ENCODE data around the gene LRMDA.

LRMDA gene

DNA sequence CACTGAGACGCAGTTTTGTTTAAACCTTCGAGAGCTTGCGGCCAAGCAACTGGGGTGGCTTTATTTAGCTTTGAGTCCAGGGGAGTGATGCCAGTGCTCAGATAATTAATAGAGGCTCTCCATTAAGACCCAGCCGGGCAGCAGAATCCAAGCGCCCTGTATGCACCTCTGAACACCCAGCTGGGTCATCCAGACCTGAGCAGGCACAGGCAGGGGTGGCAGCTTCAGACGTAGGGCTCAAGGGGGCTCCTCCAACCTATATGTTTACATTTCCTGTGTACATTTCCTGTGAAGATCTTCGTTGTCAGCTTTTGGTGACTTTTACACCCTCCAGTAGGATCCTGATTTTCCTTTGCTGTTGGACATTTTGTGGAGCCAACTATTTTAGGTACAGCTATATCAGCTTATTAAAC, 719.5 kb downstream of the LRMDA start:
- DNase-seq: no peak

DNA sequence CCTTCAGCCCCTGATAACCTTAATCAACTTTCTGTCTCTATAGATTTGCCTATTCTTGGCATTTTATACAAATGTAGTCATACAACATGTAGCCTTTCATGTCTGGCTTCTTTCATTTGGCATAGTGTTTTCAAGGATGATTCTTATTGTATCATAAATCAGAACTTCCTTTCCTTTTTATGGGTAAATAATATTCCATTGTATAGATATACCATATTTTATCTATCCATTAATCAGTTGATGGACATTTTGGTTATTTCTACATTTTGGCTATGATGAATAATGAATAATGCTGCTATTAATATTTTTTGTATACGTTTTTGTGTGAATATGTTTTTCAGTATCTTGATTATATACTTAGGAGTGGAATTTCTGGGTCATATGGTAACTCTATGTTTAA, 720.8 kb downstream of the LRMDA start:
- no peak for DNase-seq

DNA sequence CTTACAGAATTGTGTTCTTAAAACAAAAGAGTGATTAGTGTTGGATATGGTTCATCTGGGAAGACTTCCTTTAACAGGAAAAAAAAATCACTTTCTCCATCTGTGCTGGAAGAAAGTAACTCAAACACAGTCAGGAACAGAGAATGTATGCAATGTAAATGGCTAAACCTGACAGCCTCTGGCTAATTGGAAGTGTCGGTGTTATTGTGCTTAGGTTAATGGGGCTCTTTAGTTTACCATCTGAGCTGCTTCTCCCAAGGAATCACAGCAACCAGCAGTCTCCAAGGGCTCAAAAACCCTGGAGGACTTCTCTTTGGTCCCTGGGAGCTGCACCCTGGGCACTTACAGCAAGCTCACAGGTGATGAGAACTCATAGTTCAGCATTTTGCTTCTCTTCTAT, 724.5 kb downstream of the LRMDA start:
- DNase-seq: no peak

DNA sequence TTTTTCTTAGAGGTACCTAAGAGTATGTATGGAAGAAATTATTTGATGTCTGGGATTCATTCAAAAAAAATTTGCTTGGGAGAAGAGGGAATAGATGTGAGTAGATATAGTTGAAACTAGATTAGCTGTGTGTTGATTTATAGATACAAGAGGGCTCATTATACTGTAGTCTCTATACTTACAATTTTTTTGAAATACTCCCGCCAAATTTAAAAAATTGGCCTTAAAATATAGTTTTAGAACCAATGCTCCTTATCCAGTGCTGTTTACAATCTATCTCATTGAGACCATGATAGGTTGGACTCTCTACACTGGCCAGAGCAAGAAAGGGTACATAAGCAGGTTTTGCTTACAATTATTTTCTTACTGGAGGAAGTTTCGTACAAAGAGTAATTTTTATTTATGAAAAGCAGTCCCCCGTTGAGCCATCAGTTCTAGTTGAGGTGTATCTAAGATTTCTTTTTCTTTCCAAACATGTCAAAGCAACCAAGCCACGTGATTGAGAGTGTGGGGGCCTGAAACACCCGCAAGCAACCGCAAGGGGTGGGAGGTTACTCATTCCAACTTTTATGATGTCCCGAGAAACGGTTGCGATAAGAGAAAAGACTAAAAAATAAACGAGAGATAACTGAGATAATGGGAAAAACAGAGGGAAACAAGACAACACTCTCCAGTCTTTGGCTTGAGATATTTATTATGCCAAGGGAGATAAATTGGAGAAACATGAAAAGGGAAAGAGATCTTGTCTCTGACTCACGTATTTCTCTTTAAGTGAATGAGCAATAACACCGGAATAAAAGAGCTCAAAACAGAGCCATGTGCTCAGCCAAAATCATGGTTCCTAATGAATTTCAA, 729.2 kb downstream of the LRMDA start:
- DNase-seq: no peak

DNA sequence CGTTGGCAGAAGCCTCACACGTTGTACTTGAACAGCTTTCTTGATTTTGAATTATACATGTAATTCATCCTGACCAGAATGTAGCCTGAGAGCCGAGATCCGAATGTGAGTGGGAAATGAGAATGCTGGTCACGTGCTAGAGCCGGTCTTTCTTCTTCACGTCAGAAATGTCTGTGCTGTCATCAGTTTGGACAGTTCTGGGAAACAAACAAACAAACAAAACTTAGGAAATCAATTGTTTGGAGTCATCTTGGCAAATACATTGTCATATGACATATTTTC, 729.8 kb downstream of the LRMDA start:
- DNase-seq: no peak

DNA sequence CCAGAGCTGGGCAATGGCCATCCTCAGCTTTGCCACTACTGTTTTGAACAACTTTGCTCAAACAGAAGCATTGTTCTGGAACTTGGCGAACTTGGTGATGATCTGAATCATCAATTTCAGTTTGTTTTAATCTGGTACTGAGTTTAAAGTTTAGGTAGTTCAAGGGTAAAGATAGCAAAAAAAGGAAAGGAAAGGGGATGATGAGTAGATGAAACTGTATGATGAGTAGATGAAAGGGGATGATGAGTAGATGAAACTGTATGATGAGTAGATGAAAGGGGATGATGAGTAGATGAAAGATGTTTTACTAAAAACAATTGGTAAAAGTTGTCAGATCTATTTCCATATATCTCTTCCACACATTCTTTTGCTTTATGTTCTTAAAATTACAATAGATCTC, 737.0 kb downstream of the LRMDA start:
- no peak for DNase-seq

DNA sequence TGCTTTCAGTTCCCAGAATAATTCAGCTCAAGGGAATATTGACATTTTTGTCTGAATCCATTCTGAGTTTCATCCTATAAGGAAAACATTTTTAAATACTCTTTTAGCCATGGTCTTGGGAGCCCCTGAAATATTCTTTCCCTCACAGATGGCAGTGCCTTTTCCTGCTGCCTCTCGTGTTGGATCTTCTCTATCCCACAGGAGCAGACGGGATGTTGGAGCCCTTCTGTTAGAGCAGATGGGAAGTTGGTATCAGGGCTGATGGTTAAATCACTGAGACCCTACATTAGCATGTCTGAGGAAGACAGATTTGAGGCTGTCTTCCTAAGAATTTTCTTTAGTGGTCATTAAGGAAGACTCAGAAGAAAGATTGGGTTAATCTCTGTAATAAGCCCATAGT, 737.8 kb downstream of the LRMDA start:
- no peak for DNase-seq

DNA sequence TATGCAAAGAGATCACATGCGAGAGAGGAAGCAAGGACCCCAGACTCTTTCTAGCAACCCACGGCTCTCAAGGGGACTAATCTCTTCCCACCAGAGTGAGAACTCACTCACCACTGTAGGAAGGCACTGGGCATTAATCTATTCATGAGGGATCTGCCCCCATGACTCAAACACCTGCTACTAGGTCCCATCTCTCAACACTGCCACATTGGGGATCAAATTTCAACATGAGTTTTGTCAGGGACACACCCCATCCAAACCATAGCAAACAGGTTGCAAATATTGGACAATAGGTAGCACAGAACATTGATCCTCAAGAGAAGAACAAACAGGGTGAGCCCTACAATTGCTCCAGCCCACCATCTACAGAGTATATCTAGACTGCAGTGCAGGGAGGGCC, 740.6 kb downstream of the LRMDA start:
- no peak for DNase-seq

DNA sequence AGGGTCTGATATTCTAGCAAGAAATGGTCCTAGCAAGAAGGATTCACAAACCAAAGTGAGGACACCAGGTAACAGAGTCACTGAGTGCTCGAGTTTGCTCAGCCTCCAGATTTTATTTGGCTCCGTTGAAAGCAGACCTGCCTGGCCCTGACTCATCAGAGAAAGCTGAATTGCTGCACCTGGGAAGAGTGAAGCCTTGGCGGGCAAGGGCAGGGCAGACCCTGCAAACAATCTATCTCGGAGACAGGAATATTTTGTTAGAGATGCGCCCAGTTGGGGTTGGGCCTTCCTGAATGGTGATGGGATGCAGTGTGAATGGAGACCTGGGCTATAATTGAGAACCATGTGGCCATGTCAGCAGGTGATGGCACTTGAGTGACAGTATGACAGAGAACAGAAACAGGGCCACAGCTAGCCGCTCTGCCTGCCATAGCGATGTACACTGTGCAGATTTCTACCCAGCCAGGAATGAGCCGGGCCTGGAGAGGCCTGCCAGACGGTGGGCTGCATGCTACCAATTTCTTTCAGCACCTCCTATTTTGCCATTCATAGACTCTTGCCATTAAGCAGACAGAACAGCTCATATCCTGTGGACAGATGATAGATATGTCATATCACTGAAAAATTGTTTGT, 744.2 kb downstream of the LRMDA start:
- DNase-seq: no peak

DNA sequence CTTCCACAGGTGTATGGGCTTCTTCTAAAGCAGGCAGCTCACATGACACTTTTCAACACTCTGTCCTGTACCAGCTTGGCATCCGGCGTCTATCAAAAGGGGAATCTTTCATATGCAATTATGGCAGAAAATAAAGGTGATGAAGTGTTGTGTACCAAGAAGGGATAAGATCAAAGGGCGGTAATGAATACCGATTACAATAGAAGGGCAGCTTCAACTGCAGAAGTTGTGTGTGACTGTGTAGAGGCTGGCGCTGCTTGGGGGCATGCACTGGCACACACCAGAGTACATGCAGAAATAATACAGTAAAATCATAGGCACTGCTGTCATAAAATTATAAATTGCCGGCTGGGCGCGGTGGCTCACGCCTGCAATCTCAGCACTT, 744.7 kb downstream of the LRMDA start:
- no peak for DNase-seq

DNA sequence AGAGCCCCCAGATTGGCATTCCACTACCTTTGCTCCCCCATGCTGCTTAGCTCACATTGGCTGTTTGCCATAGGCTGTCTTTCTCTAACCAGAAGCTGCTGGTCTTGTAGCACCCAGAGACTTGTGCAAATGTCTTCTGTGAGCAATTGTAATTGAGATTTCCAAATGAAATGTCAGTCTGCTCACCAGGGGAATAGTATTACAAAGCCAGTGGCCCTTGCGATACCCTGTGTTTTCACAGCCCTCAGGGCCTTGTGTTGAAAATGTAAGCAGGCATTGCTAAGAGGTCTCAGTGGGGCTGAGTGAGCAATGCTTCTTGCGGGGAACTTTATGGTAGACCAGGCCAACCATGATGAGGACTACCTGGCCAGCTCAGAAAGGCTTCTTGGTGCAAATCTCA, 746.5 kb downstream of the LRMDA start:
- no peak for DNase-seq

DNA sequence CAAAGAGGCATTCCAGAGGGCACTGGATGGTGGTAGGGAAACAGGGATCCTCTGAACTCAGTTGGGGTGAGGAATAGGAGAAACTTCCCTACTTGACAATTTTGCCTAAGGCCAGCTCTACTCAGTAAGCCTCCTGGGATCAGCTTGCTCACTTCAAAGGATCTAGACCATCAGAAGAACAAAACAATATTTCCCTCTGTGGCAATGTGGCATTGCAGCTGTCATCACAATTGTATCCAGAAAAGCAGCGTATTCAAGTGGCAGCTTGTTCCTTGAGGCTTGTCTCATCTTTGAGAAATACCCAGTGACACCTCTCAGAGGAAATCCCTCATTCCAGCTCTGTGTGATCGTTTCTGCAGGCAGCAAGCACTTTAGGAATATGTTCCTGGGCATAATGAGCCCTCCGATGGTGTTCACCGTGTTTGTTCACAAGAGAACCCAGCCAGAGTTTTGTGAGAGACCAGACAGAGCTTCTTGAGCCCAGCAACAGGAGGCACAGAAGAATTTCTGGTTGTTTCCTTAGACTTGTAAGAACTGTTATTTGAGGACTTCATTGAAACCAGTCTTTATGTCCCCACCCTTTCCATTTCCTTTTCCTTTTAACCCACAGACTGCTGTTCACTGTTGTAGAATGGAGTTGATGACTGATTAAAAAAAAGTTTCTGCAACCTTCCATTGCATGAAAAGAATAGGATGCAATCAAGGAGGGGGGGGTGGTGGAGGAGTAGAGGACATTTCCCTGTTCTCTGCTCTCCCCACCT, 747.3 kb downstream of the LRMDA start:
- no peak for DNase-seq

DNA sequence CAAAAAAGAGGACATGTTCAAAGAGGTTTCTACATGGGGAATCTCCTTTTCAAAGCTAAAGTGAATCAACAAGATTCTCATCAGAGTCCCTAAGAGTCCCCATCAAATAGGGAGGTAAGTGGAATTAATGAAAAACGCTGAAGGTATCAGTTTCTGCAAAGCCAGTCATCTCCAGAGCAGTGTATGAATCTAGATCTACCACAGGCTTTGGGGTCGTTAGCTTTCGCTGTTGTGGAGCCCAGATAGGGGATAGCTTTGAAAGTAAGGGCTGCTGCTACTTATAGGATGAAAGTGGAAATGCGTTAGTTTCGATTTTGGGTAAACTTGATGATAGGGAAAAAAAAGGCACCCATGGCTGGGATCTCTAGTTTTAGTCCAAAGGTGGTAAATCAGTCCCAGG, 748.4 kb downstream of the LRMDA start:
- no peak for DNase-seq

DNA sequence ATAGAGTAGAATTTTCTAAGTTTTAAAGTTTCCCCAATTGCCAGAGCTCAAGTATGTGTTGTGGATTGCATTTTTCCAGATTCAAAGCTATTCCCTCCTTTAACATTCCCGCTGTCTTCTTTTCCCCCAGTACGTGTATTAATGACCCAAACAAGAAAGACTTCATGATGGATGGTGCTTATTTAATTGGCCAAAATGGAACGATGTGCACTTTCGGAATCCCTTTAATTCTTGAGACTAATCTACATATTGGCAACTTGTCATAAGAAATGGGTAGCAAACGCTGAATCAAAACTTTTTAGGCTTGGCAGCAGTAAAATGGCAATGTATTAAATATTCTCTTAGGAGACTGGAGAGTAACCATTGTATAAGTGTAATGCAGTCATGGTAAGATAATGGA, 753.2 kb downstream of the LRMDA start:
- no peak for DNase-seq

DNA sequence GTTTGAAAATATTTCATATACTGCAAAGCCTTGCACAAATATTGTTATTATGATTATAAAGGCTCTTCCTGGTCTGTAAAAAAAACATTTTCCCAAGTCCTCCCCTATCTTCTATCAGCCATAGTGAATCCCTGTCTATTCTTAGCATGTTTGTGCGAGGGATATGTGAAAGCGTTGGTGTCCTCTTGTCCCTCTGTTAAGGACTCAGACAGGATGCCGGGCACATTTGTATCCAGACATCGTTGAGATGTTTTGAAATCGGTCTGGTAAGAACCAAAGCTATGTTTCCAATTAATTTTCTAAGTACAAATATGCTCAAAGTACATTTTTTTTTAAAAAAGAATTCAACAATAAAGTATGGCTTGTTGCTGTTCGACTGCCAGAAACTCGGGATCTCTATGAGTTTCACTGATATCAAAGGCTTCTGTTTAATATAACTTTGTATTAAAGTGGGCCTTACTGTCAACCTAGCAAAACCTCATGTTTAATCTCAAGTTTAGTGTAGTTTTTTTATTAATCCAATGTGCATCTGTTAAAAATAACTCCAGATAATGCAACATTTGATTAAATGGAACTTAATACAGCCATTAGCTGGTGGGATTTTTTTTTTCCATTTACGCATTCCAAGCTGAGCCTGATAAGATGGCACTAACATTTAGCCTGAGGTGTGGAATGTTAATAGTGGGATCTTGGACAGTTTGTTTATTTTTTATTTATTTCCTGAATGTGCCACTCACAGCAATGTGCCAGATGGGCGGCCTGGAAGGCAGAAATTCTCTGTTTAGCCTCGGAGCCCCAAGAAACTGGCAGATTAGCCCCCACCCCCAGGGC, 754.3 kb downstream of the LRMDA start:
- DNase-seq: no peak

DNA sequence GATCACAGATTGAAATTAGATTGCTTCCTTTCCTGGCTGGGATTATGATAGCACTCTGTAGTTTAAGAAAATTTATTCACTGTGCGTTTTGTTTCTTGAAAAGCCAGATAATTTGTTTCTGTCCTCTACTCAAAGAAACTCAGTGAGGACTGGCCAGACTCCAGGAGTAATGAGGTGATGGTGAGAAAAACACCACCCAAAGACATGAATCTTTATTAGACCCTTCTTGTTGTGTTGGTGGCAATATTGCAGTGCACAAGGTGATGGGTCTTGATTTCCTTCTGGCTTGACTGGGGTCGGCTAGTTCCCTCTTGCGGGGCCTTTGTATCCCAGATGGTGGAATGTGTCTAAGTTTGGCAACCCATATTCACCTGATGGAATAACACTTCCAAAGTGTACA, 756.8 kb downstream of the LRMDA start:
- no peak for DNase-seq

DNA sequence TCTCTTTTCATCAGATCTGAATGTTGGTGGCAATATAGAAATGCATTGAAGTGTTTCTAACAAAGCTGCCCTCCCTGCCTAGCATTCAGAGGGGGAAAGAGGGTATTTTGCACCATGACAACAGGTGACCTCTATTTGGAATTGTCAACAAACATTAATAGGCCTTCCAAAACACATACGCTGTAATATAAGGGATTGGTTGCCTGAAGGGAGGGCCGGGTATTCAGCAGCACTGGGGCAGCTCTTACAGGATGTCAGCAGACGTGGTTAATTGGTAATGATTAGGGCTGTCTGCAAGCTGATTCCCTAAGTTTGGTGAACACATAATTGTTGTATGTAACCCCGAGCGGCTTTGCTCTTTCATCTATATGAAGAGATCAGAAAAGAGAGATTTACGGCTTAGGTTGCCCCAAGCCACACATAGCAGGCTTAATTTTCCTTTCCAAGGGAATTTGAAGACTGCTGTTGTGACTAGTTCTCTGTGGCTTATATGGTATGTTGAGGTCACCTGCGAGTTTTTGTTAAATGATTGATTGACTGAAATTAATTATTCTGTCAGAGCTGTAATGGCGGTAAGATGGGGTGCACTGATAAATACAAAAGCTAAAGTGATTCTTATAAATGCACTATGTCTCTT, 759.3 kb downstream of the LRMDA start:
- no peak for DNase-seq

DNA sequence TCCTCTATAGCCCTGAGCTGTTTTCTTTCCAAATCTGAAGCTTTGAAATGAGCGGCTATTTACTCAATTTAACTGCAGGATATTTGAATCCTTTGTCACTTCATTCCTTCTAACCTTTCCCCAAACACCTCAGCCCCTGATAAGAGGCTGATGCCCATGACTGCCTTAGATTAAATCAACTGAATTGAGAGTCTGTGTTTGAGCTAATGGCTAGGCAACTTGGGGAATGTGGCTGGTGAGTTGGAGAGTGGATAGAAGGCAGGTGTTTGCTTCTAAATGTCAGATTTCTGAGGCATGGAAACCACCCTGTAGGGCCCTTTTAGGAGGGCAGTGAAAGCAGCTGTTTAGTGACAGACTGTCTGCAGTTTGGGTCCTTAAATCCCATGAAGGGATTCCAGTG, 759.9 kb downstream of the LRMDA start:
- no peak for DNase-seq

DNA sequence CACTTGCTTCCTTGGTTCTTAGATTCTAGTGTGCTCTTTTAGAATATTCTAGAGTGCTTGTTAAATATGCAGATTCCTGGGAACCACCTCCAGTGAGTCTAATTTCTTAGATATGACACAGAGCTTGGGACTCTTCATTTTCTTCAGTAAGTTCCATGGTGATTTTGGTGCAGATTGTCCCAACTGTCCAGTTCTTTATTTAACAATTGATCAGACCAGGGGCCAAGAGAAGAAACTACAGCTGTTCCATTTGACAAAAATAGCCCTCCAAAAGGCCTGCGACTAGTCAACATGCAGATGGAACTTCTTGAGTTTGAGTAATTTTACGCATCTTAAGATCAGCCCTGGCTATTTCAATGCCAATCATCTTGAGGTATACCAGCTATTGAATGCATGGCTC, 760.7 kb downstream of the LRMDA start:
- DNase-seq: no peak

DNA sequence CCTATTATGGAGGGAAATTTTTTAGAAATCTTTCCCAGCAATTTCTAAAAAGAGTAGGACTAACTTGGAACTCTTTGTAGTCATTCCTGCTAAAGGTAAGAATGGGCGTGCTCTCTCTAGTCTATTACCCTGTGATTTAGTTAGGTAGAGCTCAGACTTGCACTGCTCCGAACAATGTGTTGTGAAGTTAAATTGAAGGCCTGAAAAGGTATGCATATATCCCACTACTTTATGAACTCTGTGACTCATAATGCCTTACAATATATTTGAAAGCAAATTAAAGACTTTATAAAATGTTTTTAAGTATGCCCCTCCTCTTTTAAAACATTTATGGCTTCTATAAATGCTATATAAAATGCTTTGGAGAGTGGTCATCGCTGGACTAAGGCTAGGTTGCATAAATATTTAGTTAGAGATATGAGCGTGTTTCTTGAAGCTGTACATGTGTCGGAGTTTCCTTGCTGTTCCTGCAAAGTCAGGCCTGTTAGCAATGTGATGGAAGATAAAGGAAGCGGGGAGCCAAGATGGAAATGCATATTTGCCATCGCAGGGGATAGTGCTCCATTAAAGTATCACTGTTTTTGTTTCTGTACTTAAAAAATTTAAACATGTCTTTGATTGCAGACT, 761.4 kb downstream of the LRMDA start:
- DNase-seq: no peak

DNA sequence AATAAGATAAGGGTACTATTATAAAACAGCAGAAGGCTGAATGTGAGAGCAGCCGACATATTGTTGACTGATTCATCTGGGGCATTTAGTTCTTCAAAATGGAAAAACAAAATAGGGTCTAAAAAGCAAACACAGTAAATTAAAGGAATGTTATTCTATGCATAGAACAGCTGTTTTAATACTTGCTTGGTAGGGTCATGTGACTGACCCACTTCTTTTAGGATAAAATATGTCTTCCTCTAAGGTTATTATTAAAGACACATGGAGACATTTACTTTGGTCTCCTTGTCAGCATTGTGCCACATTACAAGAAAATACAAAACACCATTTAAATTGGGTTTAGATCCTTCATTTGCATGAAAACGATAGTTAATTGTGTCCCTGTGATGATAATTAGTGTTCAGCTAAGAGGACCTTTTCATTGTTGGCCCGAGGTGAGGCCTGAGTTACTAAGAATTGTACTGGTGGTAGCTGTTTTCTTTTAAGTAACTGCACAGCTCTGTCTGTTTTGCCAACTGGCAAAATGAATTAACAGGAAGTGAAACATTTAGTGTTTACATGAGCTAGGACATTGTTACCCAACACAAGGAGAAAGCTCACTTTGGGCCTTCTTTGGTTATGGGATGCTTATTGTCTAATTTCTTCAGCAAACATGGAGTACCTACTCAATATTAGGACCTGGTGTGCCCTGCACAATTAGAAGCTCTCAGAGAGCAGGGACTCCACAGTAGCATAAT, 764.4 kb downstream of the LRMDA start:
- no peak for DNase-seq

DNA sequence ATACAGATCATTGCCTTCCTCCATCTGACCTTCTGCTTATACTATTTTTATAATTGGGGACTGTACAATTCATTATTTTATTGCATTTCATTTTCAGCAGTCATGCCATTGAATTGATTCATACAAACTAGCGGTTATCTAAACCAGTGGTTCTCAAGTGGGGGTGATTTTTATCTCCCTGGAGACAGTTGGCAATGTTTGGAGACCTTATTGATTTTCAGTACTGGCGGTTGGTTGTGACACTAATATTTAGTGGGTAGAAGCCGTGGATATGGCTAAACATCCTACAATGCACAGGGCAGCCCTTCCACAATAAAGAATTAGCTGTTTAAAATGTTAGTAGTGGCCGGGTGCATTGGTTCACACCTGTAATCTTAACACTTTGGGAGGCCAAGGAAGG, 765.9 kb downstream of the LRMDA start:
- DNase-seq: no peak

Measured in NCI-H187 treated with DMSO at 0.1 percent for 48 hours (cell line).